ENCODE data around the gene LHX6.

- TF ChIP-seq CTCF (IDR thresholded peaks at IDR 0.05) (no peak), ZFX (IDR thresholded peaks at IDR 0.05; ENCODE audit: borderline replicate concordance) (no peak)
Measured at GRCh38 chr9:122204055-122204454, 24.7 kb downstream of the LHX6 start.

All from 22Rv1 (cell line).